PC-9 (cell line): Measurements from ENCODE around the gene ROBO1.

Source experiments
- EZH2 ChIP-seq: fragments of 200-600 bp; sonication (generic); IDR thresholded peaks from 2 replicates; pipeline ENCODE4 v1.8.0; 2017; ENCODE audit warnings: antibody characterized with exemption, low read depth
- TF ChIP-seq, protein P1 (sequence below): fragments of 200-600 bp; sonication (generic); conservative IDR thresholded peaks from 2 replicates; pipeline ENCODE4 v1.6.1; 2017; ENCODE audit warnings: mixed run types, antibody characterized with exemption, mild to moderate bottlenecking, moderate library complexity

DNA sequence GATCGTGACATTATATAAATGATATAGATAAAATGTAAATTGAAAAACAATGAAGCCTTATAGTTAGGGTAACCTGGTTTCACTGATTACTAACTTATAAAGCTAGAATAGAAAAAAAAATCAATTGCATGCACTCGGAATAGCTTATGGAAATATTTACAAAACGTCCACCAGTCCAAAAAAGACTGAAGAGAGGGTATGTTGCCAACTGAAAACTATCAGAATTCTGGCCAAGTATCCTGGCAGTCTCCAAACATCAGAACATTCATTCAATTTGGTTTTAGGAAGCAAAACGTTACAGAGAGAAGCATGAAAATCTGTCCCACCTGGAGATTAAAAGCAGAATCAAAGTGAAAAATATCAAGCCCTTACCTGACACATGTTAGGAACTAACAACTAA is 892.4 kb downstream of the ROBO1 start:
- TF ChIP-seq, protein P1, sequence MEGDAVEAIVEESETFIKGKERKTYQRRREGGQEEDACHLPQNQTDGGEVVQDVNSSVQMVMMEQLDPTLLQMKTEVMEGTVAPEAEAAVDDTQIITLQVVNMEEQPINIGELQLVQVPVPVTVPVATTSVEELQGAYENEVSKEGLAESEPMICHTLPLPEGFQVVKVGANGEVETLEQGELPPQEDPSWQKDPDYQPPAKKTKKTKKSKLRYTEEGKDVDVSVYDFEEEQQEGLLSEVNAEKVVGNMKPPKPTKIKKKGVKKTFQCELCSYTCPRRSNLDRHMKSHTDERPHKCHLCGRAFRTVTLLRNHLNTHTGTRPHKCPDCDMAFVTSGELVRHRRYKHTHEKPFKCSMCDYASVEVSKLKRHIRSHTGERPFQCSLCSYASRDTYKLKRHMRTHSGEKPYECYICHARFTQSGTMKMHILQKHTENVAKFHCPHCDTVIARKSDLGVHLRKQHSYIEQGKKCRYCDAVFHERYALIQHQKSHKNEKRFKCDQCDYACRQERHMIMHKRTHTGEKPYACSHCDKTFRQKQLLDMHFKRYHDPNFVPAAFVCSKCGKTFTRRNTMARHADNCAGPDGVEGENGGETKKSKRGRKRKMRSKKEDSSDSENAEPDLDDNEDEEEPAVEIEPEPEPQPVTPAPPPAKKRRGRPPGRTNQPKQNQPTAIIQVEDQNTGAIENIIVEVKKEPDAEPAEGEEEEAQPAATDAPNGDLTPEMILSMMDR, result no peak
- TF ChIP-seq EZH2, result no peak
